ENCODE data around the gene CMSS1.

CMSS1 gene

DNA sequence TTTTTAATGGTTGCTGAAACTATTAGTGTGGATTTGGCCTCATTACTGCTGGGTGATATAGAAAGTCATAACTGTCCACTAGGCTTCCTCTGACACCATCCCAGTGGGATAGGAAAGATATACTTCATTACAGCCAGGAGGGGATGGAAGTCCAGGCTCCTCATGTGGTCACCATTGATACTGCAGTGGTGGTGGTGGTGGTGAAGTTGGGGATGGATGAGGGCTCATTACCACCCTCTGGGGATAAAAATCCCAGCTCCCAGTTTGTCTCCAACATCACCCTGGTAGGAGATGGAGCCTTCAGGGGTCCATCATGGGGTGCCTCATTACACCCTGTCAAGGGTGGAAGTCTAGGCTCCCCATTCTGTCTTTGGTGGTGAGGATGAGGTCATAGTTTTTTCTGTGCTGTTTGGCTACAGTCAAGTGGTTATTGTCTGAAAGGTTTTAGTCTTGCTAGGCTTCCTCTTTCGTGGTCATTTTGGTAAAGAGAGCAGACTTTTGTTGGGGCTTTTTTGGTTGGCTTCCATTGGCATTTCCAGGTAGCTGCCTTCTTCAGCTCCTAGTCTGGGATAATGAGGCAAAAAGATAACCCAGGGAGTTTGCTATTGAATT, 326.7 kb downstream of the CMSS1 start:
- H3K36me3 ChIP-seq (ENCODE audit: insufficient read depth, low read length) = peaks cover 10% of the 10 kb centered on the region
- no peak overlapping the region for H3K27ac ChIP-seq (ENCODE audit: low read depth, low read length)
- peaks cover 5% of the 10 kb centered on the region for H3K4me1 ChIP-seq (ENCODE audit: control insufficient read depth, insufficient read depth, low read length, unreplicated experiment)
- H3K79me2 ChIP-seq (ENCODE audit: control insufficient read depth, insufficient read depth, low read length, unreplicated experiment) = no peaks in the 10 kb centered on the region
- H2AFZ ChIP-seq (ENCODE audit: low read length, unreplicated experiment) = no peak overlapping the region
- H3K27me3 ChIP-seq (ENCODE audit: insufficient read depth, low read length) = no peaks in the 10 kb centered on the region
- H3K4me3 ChIP-seq (ENCODE audit: low read depth, low read length) = no peak overlapping the region

DNA sequence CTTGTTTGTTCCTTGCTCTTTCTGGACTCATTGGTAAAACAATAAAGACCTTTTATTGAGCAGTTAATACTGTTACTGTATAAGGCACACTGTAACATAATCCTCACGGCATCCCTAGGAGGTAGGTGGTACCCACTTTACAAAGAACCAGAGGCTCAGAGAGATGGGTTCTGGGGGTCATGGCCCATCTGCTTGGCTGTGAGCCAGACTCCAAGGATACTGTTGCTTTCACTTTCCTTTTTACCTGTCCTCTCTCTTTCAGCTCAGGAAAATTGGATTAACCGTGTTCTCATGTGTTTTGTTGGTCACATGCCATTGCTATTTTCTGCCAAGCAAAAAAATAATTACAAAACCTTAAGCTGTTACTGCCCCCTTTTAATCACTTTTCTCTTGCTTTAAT, 331.5 kb downstream of the CMSS1 start:
- Histone ChIP-seq H3K36me3 (ENCODE audit: insufficient read depth, low read length) (peaks cover 7% of the 10 kb centered on the region), H3K4me1 (ENCODE audit: control insufficient read depth, insufficient read depth, low read length, unreplicated experiment) (peaks cover 20% of the 10 kb centered on the region), H3K27me3 (ENCODE audit: insufficient read depth, low read length) (no peaks in the 10 kb centered on the region), H3K27ac (ENCODE audit: low read depth, low read length) (no peak overlapping the region), H3K4me3 (ENCODE audit: low read depth, low read length) (no peak overlapping the region), H2AFZ (ENCODE audit: low read length, unreplicated experiment) (no peak overlapping the region), H3K79me2 (ENCODE audit: control insufficient read depth, insufficient read depth, low read length, unreplicated experiment) (no peaks in the 10 kb centered on the region)

DNA sequence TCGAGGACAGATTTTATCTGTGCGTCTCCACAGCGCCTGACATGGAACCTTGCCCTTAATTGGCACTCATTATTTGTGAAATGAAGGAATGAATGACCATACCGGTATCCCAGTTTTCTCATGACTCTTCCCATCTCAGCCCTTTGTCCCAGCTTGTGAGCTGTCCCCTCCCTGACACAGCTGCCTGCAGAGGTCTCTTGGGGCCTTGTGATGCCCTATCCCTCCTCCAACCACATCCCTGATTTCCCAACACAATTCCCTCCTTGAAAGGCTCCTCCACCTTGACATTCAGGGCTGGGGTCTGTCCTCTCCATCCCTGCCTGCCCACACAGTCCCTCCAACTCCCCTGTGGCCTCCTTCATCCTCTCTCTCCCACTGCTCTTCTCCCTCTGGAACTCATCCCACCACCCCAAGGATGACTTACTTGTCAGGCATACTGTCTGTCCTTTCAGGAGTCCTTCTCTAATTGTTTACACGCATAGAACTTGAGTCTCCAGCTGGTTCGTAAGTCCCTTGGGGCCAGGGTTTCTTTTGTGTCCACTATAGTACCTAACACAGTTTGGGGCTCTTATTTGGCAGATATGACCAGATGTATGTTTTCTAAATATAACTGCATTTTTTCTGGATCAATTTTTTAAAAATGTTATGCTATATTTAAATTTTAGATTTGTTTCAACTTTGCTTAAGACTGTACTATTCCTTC, 332.2 kb downstream of the CMSS1 start:
- Histone ChIP-seq H3K27me3 (ENCODE audit: insufficient read depth, low read length) (no peaks in the 10 kb centered on the region), H3K4me1 (ENCODE audit: control insufficient read depth, insufficient read depth, low read length, unreplicated experiment) (peaks cover 20% of the 10 kb centered on the region), H2AFZ (ENCODE audit: low read length, unreplicated experiment) (no peak overlapping the region), H3K79me2 (ENCODE audit: control insufficient read depth, insufficient read depth, low read length, unreplicated experiment) (no peaks in the 10 kb centered on the region), H3K36me3 (ENCODE audit: insufficient read depth, low read length) (peaks cover 7% of the 10 kb centered on the region), H3K27ac (ENCODE audit: low read depth, low read length) (0 out of 2 replicates have a peak overlapping the region, but pooled peaks have one; percentile 14), H3K4me3 (ENCODE audit: low read depth, low read length) (no peak overlapping the region)

DNA sequence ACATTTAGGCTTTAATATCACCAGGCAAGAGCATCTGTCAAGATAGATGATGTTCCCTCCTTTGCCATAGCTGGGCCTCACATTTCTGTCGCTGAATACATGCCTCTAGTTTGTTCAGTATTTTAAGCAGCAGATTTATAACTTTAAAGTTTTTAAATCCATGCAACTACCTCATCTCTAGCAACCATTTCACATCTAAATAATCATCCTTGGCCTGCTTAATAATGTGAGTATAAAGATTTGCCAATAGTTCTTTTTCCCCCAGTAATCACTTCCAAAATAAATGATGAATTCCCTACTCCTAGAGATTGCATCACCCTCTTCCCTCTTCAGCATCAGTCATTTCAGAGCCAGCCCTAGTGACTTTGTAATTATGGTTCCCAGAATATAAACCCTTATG, 332.8 kb downstream of the CMSS1 start:
- H2AFZ ChIP-seq (ENCODE audit: low read length, unreplicated experiment) = no peak overlapping the region
- peaks cover 20% of the 10 kb centered on the region for H3K4me1 ChIP-seq (ENCODE audit: control insufficient read depth, insufficient read depth, low read length, unreplicated experiment)
- H3K4me3 ChIP-seq (ENCODE audit: low read depth, low read length) = no peak overlapping the region
- H3K27ac ChIP-seq (ENCODE audit: low read depth, low read length) = 0 out of 2 replicates have a peak overlapping the region, but pooled peaks have one; percentile 14
- H3K36me3 ChIP-seq (ENCODE audit: insufficient read depth, low read length) = peaks cover 13% of the 10 kb centered on the region
- H3K27me3 ChIP-seq (ENCODE audit: insufficient read depth, low read length) = no peaks in the 10 kb centered on the region
- H3K79me2 ChIP-seq (ENCODE audit: control insufficient read depth, insufficient read depth, low read length, unreplicated experiment) = no peaks in the 10 kb centered on the region

DNA sequence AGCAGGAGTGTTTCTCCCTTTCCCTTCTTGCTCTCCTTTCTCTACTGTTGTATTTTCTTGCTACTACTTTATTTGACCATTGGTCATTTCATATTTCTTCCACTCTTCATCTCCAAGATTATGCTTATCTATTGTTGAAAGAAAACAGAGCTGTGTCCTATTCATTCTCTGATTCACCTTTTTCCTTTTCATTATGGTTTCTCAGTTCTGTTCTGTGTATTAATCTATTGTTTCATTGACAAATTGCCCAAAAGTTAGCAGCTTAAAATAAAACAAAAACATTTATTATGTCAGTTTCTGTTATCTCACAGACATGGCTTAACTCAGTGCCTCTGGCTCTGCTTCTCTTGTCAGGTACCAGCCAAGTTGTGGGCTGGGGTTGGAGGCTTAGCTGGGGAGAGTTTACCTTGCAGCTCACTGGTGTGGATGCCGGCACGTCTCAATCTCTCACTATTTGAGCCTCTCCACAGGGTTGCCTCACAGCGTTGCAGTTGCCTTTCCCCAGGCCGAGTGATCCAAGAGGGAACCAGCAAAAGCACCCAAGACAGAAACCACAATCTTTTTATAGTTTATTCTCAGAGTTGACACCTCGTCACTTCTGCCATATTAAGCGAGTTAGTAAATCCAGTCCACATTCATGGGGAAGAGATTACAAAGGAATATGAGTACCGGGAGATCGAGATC, 333.5 kb downstream of the CMSS1 start:
- Histone ChIP-seq H2AFZ (ENCODE audit: low read length, unreplicated experiment) (no peak overlapping the region), H3K27me3 (ENCODE audit: insufficient read depth, low read length) (no peaks in the 10 kb centered on the region), H3K36me3 (ENCODE audit: insufficient read depth, low read length) (peaks cover 17% of the 10 kb centered on the region), H3K79me2 (ENCODE audit: control insufficient read depth, insufficient read depth, low read length, unreplicated experiment) (no peaks in the 10 kb centered on the region), H3K4me3 (ENCODE audit: low read depth, low read length) (no peak overlapping the region), H3K4me1 (ENCODE audit: control insufficient read depth, insufficient read depth, low read length, unreplicated experiment) (peaks cover 20% of the 10 kb centered on the region), H3K27ac (ENCODE audit: low read depth, low read length) (no peak overlapping the region)

DNA sequence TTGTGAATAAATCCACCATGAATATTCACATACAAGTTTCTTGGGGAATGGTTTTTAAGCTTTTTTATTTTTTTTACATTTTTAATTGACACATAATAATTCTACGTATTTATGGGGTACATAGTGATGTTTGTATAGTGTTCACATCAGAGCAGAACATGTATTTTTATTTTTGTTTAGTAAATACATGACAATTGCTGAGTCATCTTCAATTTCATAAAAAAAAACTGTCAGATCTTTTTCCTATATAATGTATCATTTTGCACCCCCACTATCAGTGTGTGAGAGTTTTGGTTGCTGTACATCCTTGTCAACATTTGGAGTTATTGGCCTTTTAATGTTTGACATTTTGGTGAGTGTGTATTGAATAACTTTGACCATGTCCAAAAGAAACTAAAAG, 336.5 kb downstream of the CMSS1 start:
- no peaks in the 10 kb centered on the region for H3K27me3 ChIP-seq (ENCODE audit: insufficient read depth, low read length)
- H3K36me3 ChIP-seq (ENCODE audit: insufficient read depth, low read length) = peaks cover 26% of the 10 kb centered on the region
- no peaks in the 10 kb centered on the region for H3K79me2 ChIP-seq (ENCODE audit: control insufficient read depth, insufficient read depth, low read length, unreplicated experiment)
- no peak overlapping the region for H3K4me3 ChIP-seq (ENCODE audit: low read depth, low read length)
- H2AFZ ChIP-seq (ENCODE audit: low read length, unreplicated experiment) = no peak overlapping the region
- H3K27ac ChIP-seq (ENCODE audit: low read depth, low read length) = no peak overlapping the region
- peaks cover 30% of the 10 kb centered on the region for H3K4me1 ChIP-seq (ENCODE audit: control insufficient read depth, insufficient read depth, low read length, unreplicated experiment)

DNA sequence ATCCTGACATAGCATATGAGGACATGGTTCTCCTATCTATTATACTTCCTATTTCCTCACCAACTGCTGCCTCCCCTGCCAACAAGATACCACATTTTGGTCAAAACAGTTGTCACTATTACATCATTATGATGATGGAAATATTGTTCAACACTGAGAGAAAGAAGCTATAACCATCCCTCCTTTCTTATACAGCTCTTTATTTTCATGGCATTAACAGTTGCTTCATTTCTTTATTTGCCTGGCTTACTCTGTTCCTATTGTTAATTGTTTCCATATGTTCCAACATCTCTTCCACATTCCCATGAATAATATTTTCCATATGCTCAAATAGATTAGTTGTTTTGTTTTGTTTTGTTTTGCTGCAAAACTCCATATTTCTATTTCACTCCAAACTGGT, 337.5 kb downstream of the CMSS1 start:
- Histone ChIP-seq H3K4me1 (ENCODE audit: control insufficient read depth, insufficient read depth, low read length, unreplicated experiment) (peaks cover 31% of the 10 kb centered on the region), H3K27ac (ENCODE audit: low read depth, low read length) (no peak overlapping the region), H3K79me2 (ENCODE audit: control insufficient read depth, insufficient read depth, low read length, unreplicated experiment) (no peaks in the 10 kb centered on the region), H3K27me3 (ENCODE audit: insufficient read depth, low read length) (no peaks in the 10 kb centered on the region), H2AFZ (ENCODE audit: low read length, unreplicated experiment) (no peak overlapping the region), H3K4me3 (ENCODE audit: low read depth, low read length) (no peak overlapping the region), H3K36me3 (ENCODE audit: insufficient read depth, low read length) (peaks cover 26% of the 10 kb centered on the region)

DNA sequence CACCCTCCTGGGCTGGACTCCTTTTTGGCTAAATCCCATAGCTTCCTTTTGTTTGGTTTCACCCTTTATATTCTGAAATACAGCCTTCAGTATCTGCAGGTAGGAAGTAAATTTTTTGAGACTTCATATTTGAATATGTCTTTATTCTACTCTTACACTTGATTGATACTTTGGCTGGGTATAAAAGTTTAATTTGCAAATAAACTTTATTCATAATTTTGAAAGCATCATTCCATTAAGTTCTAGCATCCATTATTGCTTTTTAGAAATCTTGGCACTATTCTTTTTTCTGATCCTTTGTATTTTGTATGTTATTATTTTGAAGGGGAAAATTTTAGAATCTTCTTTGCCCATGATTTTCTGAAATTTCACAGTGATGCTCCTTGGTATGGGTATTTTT, 337.9 kb downstream of the CMSS1 start:
- Histone ChIP-seq H3K27me3 (ENCODE audit: insufficient read depth, low read length) (no peaks in the 10 kb centered on the region), H3K36me3 (ENCODE audit: insufficient read depth, low read length) (peaks cover 26% of the 10 kb centered on the region), H3K4me1 (ENCODE audit: control insufficient read depth, insufficient read depth, low read length, unreplicated experiment) (peaks cover 31% of the 10 kb centered on the region), H3K4me3 (ENCODE audit: low read depth, low read length) (no peak overlapping the region), H3K79me2 (ENCODE audit: control insufficient read depth, insufficient read depth, low read length, unreplicated experiment) (no peaks in the 10 kb centered on the region), H3K27ac (ENCODE audit: low read depth, low read length) (no peak overlapping the region), H2AFZ (ENCODE audit: low read length, unreplicated experiment) (no peak overlapping the region)

DNA sequence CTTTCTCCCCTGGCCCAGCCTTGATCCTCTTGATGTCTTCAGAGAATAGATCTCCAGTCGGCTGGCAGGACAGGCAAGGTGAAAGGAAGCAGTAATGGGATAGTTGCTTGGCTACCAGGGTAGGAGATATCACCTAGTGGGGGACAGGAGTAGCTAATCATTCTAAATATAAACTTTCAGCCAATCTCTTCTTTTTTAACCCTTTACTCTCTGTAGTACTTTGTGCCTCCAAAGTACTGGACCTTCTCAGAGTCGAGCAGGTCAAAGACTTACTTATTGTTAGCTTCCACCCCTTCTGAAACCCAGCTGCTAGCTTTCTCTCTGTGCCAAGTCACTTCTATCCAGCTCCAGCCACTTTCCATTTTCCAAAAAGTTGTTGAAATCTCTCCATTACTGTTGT, 340.0 kb downstream of the CMSS1 start:
- no peak overlapping the region for H2AFZ ChIP-seq (ENCODE audit: low read length, unreplicated experiment)
- H3K27ac ChIP-seq (ENCODE audit: low read depth, low read length) = no peak overlapping the region
- H3K4me1 ChIP-seq (ENCODE audit: control insufficient read depth, insufficient read depth, low read length, unreplicated experiment) = peaks cover 35% of the 10 kb centered on the region
- no peaks in the 10 kb centered on the region for H3K79me2 ChIP-seq (ENCODE audit: control insufficient read depth, insufficient read depth, low read length, unreplicated experiment)
- H3K4me3 ChIP-seq (ENCODE audit: low read depth, low read length) = no peak overlapping the region
- no peaks in the 10 kb centered on the region for H3K27me3 ChIP-seq (ENCODE audit: insufficient read depth, low read length)
- H3K36me3 ChIP-seq (ENCODE audit: insufficient read depth, low read length) = peaks cover 22% of the 10 kb centered on the region

DNA sequence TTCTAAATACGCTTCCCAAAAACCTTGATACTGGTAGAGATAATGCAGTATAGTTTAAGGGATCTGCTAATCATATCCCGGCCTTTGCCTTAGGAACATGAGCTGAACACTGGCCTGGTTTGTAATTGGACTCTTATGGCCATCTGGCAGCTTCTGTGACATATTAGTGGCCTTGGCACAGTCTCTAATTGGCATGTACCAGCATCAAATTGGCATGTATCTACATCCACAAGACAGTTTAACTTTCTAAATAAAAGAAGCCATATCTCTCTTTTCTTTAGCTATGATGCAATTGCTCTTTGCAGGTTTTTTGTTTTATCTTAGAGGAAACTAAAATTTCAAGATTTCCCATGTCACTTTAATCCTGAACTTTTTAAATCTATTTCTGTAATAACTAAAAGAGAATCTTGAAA, 341.3 kb downstream of the CMSS1 start:
- peaks cover 35% of the 10 kb centered on the region for H3K4me1 ChIP-seq (ENCODE audit: control insufficient read depth, insufficient read depth, low read length, unreplicated experiment)
- peak overlapping the region; percentile 84 for H3K27ac ChIP-seq (ENCODE audit: low read depth, low read length)

More for the DNA sequence above, 341.3 kb downstream of the CMSS1 start:
- Histone ChIP-seq H3K4me3 (ENCODE audit: low read depth, low read length) (0 out of 2 replicates have a peak overlapping the region, but pooled peaks have one; percentile 1), H3K79me2 (ENCODE audit: control insufficient read depth, insufficient read depth, low read length, unreplicated experiment) (no peaks in the 10 kb centered on the region), H2AFZ (ENCODE audit: low read length, unreplicated experiment) (no peak overlapping the region), H3K27me3 (ENCODE audit: insufficient read depth, low read length) (no peaks in the 10 kb centered on the region), H3K36me3 (ENCODE audit: insufficient read depth, low read length) (peaks cover 19% of the 10 kb centered on the region)

Data from ACC112 (cell line).